GM18502 (cell line): ENCODE measurements around the gene STUM.
"Not testable (repeated sequence)": the region's sequence is repeated elsewhere in the genome, so short reads cannot be mapped to it uniquely, and the experiment has no call there.

Source experiments
- ATAC-seq: cut with Tn5 transposase; IDR thresholded peaks from one replicate; pipeline ENCODE4 v1.9.1; 2021; ENCODE audit warnings: mild to moderate bottlenecking; ENCODE audit not compliant: unreplicated experiment, poor library complexity

STUM gene

DNA sequence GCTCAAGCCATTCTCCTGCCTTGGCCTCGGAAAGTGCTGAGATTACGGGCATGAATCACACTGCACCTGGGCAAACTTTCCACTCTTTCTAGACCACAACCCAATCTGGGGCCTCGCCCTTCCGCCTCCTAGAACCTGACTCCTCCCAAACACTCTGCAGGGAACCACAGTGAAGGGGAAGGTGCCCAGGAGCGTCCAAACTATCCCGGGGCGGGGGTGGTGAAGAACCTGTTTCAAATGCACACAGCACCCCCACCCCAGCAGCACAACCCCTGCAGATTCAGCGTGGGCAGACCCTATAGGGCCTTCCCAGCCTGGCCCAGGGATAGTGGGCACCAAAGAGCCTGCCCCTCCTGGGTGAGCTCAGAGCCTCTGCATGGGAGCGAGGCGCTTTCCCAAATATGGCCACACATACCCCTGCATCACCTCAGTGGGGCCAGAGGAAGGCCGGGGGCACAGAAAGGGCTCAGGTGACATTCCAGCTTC, 86.9 kb downstream of the STUM start:
- no peak for ATAC-seq

DNA sequence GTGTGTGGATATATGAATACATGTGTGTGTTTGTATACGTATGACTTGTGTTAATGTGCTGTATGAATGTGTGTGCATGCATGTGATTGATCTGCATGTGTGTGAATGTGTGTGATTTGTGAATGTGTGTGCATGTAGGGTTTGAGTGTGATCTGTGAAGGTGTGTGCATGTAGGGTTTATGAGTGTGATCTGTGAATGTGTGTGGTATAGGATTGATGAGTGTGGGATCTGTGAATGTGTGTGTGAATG, 88.2 kb downstream of the STUM start:
- ATAC-seq = no peak

DNA sequence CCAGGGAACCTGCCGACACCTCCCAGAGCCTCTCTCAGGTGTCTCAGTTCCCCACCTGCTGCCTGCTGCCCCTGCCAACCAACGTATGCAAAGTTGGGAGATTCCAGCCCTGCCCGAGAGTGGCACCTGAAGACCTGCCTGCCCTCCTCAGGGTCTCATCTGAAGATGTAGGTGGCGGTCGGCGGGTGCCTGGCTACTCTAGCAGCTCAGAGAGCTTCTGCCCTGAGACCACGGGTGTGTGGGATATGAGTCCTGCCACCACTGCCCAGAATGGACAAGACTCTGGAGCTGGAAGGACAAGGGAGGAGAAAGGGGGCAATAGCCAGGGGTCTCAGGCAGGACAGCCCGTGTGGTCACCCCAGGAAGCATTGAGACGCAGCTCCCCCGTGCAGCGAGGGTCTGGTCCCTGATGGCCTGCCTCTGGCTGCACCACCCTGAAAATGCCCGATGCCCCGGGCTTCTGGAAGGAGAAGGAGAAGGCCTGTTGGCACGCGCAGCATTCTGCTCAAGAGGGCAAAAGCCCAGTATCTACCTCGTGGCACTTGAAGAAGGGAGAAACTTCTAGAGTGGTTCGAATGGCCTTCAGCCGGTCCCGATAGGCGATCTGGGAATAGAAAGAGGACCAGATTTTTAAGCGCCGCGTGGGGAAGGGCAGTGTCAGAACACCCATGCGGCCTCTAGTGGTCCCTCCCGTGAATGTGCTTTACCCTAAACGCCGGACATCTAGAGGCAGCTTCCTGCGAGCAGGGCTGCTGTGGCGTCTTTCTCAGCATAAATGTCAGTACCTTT, 88.8 kb downstream of the STUM start:
- ATAC-seq = no peak

DNA sequence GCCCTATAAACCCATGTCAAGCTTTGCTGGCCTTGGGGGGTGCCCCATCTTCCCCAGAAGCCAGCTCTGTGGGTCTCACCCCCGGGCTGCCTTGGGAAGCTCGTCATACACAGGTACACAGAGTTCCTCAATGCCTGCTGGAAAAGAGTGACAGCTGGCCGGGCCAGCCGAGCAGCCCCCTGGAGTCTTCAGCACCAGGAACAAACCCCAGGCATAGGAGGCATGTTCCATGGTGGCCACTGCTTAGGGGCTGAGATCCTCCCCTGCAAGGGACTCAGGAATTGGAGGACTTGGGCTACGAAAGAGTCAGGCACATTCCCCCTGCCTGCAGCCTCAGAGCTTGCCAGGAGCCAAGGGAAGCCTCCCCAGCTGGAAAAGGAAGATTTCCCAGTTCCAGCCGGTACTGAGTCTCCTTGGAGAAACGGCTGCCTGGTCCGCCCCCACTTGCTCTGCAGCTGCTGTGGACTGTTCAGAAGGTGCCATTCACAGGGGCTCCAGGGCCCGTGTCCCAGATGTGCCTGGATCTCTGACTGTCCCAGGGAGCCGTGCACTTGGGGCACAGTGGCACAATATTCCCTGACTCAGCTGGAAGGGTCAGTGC, 89.5 kb downstream of the STUM start:
- ATAC-seq = no peak

DNA sequence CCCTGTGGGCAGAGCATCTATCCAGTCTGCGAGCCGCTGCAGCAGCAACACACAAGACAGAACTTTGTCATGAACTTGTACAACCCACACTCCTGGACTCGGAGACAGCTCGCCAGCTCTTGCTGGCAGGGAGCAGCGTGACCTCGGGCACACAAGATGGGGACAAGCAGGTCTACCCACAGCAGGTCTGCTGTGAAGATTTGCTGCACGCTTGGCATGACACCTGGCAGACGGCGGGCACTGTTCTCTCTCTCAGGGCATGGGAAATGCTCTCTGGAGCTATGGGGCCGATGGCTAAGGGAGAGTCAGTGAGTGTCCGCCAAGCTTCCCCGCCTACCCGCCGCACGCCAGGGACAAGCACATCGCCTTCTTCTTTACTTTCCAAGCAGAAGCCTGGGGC, 90.0 kb downstream of the STUM start:
- ATAC-seq = no peak

DNA sequence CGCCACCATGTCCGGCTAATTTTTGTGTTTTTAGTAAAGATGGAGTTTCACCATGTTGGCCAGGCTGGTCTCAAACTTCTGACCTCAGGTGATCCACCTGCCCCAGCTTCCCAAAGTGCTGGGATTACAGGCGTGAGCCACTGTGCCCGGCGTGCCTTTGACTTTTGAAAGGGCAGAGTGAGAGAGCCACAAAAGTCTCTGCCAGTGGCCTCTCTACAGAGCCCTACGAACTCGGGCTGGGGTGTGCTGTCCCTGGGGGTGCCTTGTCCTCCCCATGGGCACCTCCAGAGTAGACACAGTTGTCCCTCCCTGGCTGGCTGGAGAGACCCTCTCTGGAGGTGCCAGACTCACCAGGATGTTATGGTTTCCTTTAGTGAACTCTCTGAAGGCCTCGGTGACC, 90.6 kb downstream of the STUM start:
- ATAC-seq = not testable (repeated sequence)

DNA sequence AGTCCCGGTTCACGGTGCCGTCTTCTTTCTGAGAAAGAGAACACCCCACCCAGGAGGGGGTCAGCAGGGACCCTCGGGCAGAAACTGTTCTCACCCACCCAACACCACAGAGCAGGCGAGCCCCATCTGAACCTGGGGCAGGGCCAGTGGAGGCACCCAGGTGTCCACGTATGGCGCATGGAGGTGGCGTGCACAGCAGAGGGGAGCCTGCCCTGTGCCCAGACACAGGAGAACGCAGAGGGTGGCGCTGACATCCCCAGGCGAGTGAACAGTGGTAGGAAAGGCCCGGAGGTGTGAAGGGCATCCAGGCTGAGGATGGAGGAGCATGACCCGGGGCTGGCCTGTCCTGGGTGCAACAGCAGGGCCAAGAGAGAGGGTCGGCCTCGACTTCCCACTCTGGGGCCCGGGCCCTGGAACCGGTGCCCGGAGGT, 91.1 kb downstream of the STUM start:
- ATAC-seq = no peak

DNA sequence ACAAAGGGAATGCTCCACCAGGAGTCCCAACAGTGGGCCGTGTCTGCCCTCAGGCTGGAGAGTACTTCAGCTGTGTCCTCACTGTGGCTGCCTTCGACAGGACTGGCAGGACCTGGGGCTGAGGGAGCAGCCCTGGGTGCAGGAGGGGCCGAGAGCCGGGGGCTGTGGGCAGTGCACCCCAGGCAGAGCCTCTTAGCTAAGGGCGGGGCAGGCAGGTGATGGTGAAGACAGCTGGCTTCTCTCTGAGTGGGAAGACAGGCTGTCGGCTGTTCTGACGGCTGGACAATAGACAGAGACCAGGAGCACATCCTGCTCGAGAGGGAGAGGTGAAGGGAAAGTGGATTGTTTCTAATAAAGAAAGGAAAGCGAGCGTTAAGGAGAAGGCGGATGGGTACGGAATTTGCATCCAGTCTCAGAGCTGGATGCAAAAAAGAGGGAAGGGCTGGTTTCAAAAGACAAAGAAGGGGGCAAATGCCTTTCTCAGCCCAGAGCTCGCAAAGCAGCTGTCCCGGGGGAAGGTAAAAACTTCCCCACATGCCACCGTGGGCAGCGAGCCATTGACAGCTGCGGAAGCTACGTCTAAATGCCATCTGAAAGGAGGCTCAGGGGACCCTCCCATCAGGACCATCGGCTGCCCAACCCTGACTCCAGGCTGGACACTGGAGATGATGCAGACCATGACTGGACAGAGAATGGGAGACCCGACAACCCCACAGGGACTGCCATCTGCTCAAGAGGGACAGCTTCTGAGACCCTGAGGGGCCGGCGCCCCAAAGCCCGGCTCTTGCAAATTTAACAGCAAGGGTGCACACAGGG, 92.0 kb downstream of the STUM start:
- ATAC-seq = no peak

DNA sequence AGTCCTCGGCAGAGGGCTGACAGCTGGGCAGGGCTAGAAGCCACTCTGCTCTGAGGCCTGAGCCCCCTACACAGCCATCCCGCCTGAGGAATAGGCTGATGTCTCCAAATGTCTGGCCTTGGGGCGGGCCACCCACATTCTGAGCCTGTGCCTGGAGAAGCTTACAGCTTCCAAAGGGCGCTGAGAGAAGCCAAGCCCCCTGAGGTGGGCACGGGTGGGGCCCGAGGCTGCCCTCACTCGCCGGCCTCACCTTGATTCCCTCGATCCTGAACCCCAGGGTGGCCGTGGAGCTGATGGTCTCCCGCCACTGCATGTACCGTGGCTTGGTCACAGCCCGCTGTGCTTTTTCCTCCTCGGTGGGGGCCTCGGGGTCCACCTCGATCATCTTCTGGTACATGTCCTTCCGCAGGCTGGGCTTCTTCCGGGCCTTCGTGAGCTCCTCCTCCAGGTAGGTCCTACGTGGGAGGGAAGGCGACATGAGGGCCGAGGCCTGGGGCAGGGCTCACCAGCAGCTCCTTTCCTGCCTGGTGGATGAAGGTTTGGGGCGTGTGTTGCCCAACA, 93.2 kb downstream of the STUM start:
- ATAC-seq = no peak

DNA sequence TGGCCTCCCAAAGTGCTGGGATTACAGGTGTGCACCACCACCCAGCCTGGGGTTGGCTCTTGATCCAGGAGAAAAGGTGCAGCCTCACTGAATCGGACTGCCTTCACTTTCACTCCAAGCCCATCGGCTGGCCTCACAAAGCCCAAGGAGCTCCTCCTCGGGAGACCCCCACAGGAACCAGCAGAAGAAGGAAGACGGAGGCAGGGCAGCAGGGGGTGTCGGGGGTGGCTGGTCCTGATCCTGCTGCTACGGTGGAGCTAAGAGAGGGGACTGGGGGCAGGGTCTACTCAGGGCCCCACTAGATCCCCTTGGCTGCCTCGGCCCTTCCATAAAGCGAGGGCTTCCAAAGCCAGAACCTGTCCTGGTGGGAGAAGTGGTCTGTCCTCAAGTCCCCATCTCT, 93.9 kb downstream of the STUM start:
- ATAC-seq = no peak

DNA sequence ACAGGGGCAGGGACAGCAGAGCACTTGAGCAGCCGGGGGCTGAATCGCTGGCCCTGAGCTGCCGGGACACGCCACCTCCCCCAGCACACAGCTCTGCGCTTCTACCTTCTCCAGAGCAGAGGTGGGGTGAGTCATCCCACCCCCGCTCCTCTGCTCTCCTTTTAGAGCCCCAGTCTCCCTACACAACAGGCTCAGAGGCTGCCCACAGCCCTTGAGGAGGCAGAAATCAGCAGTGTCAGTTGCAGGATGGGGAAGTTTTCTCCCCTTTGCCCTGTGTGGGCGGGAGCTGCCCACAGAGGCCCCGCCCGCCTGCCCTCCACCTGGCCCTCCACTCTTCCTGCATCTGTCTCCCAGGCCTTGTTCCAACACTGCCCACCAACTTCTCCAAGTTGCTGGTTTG, 94.6 kb downstream of the STUM start:
- peak; percentile 72 for ATAC-seq

DNA sequence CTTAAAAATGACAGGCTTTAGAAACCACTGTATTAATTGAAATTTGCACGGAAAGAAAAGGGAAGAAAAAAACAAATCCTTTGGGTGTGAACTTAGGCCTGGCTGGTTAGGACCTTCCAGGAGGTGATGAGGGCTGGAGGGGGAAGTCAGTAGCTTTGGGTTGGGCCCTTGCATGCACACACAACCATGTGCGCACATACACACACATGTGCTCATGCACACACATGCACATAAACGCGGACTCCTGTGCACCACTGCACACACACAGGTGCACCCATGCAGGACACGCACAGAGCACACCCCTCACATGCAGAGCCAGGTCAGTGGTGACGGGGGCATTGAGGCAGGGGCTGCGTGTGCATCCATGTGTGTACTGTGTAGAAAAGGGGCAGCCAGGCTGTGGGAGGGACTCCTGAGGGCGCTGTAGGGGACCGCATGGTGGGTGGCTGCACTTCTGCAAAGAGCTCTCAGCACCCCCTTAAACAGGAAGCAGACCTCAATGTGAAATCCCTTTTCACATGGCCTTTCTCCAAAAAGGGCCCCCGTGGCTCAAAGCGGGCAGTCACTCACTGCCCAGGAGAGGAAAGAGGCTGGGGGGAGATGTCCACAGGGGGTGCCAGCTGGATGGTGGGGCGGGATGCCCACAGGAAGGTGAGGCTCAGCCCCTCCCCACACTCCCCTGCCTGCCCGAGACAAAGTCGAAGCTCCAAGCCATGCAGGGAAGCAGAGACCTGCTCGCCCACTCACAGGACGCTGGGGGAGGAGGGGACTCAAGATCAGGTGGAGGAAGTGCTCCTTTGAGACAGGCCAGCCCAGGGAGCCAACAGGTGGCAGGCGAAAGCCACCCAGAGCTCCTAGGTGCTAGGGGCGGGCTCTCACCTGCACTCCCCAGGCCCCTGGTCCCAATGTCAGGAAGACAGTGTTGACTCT, 95.3 kb downstream of the STUM start:
- peak; percentile 52 for ATAC-seq

DNA sequence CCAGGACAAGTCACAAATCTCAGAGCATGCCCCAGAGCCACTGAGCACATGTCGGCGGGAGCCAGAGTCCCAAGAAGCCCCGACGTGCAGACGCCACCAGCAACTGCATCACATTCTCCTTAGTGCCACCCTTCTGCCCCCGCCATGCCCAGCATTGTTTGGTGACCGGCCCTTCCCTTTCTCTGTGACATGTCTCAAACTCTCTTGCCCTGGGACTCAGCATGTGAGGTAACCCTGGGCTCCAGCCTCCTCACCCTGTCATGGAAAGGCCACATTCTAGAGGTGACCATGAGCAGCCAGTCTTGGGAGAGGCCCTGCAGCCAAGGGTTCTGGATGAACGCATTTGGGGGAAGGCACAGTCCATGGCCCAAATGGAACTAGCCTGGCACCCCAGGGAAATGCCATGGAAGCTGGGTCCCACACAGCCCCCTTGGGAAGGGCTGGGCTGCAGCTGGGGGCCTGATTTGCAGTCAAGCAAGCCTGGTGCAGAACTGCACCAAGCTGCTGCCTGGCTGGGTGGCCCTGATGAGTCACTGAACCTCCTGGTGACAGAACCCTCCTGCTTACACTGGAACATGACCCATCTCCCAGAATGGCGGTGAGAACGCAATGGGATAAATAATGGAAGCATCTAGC, 96.1 kb downstream of the STUM start:
- ATAC-seq = no peak

DNA sequence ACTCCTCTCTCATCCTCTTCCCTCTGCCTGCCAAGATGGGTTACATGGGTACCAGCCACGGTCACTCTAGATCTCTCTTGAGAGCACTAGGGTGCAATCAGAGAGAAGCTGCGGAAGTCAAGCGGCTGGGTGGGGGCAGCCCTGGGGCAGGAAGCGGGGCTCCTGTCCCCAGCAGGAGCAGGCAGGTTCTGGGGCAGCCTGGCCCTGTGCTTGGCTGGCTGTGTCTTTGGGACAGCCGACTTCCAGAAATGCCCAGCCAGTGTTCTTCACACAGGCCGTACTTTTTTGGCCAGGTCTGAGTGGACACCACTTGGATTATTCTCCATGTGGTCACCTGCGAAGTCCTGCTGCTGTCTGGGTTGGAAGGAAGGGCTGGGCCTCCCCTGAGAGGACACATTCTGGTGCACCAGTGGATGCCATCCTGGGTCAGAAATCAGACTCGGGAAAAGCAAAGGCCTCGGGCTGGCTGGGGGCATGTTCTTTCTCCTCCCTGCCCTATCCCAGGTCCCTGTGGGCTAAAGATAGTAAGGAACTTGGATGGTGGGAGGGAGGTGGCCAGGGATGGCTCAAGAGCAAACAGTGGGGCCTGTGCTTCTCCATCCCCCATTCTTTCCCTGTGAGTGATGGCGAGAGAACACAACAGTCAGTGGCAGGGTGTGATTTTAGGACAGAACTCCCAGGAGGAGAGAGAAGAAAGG, 96.9 kb downstream of the STUM start:
- ATAC-seq = no peak

DNA sequence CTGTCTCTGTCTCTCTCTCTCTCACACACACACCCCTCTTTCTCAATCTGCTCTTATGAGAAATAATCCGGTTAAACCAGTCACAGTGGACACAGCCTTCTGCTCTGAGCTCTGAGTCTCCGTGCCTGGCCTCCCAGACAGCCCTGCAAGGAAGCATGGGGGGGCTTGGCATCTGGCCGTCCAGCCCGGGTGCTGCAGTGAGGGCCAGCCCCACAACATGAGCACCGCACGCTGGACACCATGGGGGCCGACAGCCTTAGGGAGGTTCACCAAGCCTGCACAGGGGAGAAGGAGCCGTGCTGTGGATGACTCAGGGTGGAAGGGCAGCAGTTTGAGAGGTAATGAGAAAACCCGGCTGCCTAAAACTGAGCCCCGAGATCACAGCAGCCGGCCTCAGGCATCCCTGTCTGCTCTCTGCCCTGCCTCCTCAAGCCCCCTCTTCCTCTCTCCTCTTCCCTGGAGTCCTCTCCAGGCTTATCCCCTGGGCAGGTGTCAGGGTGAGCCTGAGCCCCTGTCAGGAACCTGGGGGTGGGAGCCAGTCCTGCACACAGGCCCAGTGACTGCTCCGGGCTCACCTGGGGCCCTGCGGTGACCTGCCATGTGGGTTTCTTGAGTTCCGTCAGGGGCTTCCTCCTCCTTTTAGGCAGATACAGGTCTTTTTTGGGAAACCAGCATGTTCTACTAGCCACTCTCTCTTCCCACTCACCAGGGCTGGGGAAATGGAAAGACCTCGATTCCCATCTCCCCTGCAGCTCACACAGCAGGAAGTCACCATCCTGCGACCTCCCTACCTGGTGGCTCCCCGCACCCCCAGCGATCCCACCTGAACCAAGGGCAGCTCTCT, 97.7 kb downstream of the STUM start:
- no peak for ATAC-seq

DNA sequence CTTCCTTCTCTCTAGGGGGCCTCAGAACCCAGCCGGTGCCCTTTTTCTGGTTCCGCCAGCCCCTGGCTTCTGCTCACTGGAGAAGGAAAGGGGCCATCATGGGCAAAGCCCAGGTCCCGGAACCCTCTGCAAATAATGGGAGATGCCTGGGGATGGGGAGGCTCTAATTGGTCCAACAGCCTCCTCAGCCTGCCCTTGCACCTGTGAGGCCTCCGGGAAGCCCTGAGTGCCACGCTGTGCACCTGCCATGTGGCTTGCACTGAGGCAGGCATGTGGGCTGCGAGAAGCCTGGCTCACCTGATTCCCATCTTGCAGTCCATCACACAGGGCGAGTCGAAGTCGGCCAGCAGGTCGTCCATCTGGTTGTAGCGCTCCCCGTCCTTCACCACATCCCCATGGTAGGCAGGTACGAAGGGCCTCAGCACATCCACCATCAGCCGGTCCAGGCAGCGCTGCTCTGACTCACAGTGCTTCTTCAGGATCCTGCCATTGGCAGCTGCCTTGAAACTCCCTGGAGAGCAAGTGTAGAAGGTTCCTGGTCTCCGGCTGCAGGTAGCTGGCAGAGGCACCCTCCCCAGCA, 98.4 kb downstream of the STUM start:
- ATAC-seq = no peak

DNA sequence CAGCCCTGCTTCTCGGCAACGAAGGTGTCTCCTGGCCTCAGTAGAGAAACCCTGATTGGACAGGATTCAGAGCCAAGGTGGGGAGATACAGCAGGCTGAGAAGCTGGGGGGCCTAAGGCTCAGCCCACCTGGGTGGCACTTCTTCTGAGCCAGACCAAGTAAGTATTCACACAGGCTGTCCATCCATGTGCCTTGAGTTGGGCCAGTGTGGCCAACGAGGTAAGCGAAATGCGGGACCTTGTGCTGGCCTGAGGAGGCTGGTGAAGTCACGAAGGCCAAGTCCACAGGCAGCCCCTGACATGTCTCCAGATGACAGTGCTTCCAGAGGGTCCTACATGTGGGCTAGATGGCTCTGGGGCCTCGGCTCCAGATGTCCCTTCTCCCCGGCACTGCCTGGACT, 99.2 kb downstream of the STUM start:
- ATAC-seq = no peak

DNA sequence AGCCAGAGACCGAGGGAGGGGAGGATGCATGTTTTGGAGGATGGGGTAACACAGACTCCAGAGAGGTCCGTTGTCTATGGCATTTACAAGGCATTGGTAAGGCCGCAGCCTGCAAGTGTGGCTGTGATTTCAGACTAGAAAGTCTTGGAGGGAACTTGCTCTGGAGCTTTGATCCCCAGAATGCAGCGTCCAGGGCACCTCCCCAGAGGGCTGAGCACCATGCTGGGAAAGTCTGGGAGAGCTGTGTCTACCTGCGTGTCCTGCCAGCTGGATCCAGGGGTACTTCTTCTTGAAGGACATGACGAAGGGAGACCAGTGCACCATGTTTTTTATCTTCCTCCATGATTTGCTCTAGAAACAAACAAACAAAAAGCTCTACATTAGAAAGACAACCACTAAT, 99.9 kb downstream of the STUM start:
- no peak for ATAC-seq
